Esophagus (tissue), 2 donors: ENCODE data around the gene CLNK. TPM values are rescaled to one million over a fixed set of nuclear protein-coding genes. Genes with fewer than 3 reads are reported as not detected.

Experiments used
- H3K27ac ChIP-seq, 2 donors: one replicate each; pipeline ENCODE4 v1.5.1; 2013; ENCODE audit warnings: low read depth in 2 of 2, mild to moderate bottlenecking in 2 of 2, inconsistent platforms in 1 of 2, low read length in 1 of 2, moderate library complexity in 1 of 2
- H3K27me3 ChIP-seq, 2 donors: one replicate each; pipeline ENCODE4 v1.6.1; 2013; ENCODE audit warnings: low read length in 2 of 2, control low read depth in 1 of 2, mild to moderate bottlenecking in 1 of 2; ENCODE audit not compliant: insufficient read depth in 2 of 2, control insufficient read depth in 1 of 2
- H3K36me3 ChIP-seq, 2 donors: one replicate each; pipeline ENCODE4 v1.6.1; 2013; ENCODE audit warnings: low read length in 1 of 2; ENCODE audit not compliant: control insufficient read depth in 2 of 2, insufficient read depth in 2 of 2
- H3K4me1 ChIP-seq, 2 donors: one replicate each; pipeline ENCODE4 v1.6.1; 2013; ENCODE audit warnings: low read length in 1 of 2; ENCODE audit not compliant: control insufficient read depth in 2 of 2, insufficient read depth in 2 of 2
- H3K4me3 ChIP-seq, 2 donors: one replicate each; pipeline ENCODE4 v1.5.1; 2013; ENCODE audit warnings: low read length in 2 of 2, mild to moderate bottlenecking in 2 of 2, low read depth in 1 of 2, moderate library complexity in 1 of 2
- H3K9me3 ChIP-seq, 2 donors: one replicate each; pipeline ENCODE4 v1.6.1; 2013; ENCODE audit warnings: mild to moderate bottlenecking in 2 of 2, low read depth in 1 of 2, low read length in 1 of 2, moderate library complexity in 1 of 2; ENCODE audit not compliant: control insufficient read depth in 2 of 2, insufficient read depth in 1 of 2
- WGBS, 2 donors: extraction: QIAGEN DNeasy Blood & Tissue Kit; methylation state at CpG; one replicate each; pipeline ENCODE4 v1.1.7; 2013; 5-methylcytosine and 5-hydroxymethylcytosine counted together
- polyA plus RNA-seq, 2 donors: library from polyadenylated mRNA; stranded (reverse); fragments of 200-250 nt; gene quantifications; one replicate each; pipeline ENCODE4 v1.2.3, GENCODE V29; 2013
- donor health status: healthy with polysubstance abuse.
- donor health status: Bipolar disorder and iron deficiency.

The CLNK gene
- polyA plus RNA-seq, 2 donors = 0.05 TPM; not detected in 1

DNA sequence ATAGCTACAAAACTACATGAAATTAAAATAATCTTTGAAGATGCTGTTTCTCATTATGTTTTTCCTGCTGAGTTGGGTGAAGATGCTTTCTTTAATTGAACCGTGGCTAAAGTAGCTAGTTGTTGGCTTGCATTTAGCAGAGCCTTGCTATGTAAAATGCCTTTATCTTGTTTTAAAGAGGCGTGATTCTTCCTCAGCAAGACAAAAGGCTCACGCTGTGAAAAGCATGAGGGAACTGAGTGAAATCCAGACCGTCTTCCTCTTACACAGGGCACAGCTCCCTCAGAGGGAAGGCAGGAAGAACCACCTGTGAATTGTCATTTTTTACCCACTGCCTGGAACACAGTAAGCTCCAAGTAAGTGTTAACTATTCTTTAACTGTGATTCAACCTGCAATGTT is 188.4 kb downstream of the CLNK start:
- H3K36me3 ChIP-seq = no peaks in the 10 kb centered on the region
- 51 to 54% methylated on average over 4 of the region's 4 CpGs for WGBS, 2 donors
- no peak overlapping the region for H3K4me3 ChIP-seq
- H3K9me3 ChIP-seq = no peaks in the 10 kb centered on the region
- H3K4me1 ChIP-seq = no peaks in the 10 kb centered on the region
- no peaks in the 10 kb centered on the region for H3K27me3 ChIP-seq
- no peak overlapping the region for H3K27ac ChIP-seq

DNA sequence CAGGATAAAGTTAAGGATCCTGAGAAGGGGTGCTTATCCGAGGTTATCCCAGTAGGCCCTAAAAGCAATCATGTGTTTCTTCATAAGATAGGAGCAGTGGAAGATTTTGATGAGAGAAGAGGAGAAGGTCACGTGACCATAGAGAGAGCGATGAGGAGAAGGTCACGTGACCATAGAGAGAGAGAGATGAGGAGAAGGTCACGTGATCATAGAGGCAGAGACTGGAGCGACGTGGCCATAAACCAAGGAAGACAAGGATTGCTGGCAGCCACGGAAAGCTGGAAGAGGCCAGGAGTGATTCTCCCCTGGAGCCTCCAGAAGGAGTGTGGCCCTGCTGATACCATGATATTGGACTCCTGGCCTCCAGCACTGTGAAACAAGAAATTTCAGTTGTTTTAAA is 188.9 kb downstream of the CLNK start:
- Histone ChIP-seq H3K27ac (no peak overlapping the region), H3K36me3 (no peaks in the 10 kb centered on the region), H3K4me1 (no peaks in the 10 kb centered on the region), H3K9me3 (no peaks in the 10 kb centered on the region), H3K27me3 (no peaks in the 10 kb centered on the region), H3K4me3 (no peak overlapping the region)
- 70% methylated on average over 8 of the region's 8 CpGs for WGBS, 2 donors

DNA sequence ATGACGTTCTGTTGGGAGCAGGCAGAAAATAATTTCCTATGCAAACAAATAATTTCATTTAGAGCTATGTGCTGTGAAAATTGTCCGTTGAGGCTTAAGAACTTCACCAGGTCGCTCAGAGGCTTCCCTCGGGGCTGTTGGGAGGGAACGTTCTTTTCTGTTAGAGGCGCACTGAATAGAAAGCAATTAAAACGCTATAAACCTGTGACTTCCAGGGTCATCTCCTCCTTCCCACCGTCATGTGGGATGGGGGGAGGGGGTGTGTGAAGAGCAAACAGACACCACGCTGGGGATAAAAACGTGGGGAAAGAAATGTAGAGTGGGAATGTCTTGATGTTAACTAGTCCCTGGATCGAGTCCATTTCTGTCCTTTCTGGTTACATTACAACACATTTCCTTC is 192.1 kb downstream of the CLNK start:
- Histone ChIP-seq H3K36me3 (no peaks in the 10 kb centered on the region), H3K4me3 (no peak overlapping the region), H3K9me3 (no peaks in the 10 kb centered on the region), H3K4me1 (no peaks in the 10 kb centered on the region), H3K27me3 (no peaks in the 10 kb centered on the region), H3K27ac (no peak overlapping the region)
- WGBS, 2 donors = 40 to 44% methylated on average over 11 of the region's 11 CpGs

DNA sequence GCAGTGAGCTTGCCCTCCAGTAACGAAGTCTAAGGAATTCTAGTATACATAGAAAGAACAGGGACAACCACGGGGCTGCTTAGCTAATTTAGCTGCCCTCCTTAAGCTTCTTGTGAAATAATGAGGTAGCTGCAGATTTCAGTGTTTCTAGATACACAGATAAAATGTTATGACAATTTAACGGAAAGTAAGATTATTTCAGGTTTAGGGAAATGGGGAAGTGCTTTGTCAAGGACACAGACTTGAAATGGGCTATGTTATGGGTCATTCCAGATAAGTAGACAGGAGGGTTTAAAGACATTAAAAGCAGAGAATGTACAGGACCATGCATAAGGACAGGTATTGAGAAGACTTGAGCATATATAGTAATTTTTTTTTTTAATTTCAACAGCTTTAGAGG is 193.2 kb downstream of the CLNK start:
- no peak overlapping the region for H3K27ac ChIP-seq
- no peaks in the 10 kb centered on the region for H3K4me1 ChIP-seq
- no peaks in the 10 kb centered on the region for H3K36me3 ChIP-seq
- no peak overlapping the region for H3K4me3 ChIP-seq
- no peaks in the 10 kb centered on the region for H3K9me3 ChIP-seq
- no peaks in the 10 kb centered on the region for H3K27me3 ChIP-seq
- 76 to 80% methylated on average over 3 of the region's 3 CpGs for WGBS, 2 donors

DNA sequence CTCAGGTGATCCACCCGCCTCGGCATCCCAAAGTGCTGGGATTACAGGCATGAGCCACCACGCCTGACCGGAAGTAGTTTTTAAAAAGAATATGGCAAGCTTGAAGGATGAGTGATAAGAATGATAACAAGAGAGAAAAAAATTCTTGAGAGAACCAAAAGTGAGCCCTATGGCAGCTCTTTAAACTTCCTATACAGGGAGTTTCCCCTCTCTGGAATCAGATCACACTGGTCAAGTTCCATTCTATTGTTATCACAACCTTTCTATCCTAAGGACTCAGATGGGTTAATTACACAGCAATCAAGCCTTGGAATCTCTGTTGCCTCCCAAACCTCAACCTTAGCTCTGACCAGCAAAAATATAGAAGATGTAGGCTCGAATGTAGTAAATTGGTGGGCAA is 193.6 kb downstream of the CLNK start:
- Histone ChIP-seq H3K4me1 (no peaks in the 10 kb centered on the region), H3K36me3 (no peaks in the 10 kb centered on the region), H3K27me3 (no peaks in the 10 kb centered on the region), H3K9me3 (no peaks in the 10 kb centered on the region), H3K4me3 (no peak overlapping the region), H3K27ac (no peak overlapping the region)
- WGBS, 2 donors = 85 to 90% methylated on average over 5 of the region's 5 CpGs

DNA sequence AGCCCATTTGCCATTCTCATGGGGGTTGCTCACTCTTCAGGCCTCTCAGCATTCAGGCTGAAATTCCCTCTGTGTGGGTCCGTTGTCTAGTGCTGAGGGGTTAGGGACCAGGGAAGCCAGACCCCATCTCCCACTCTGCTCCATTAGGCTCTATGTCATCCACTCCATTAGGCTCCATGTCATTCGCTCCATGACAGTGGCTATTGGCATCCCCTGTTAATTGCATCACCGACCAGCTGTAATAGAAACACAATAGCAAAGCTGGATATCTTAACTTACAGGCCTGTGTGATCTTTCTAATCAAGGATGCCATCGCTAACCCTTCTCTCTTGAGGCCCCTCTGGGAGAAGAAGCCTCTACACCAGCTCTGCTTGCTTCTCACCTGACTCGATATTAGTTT is 201.7 kb downstream of the CLNK start:
- Histone ChIP-seq H3K4me1 (no peaks in the 10 kb centered on the region), H3K27ac (no peak overlapping the region), H3K4me3 (no peak overlapping the region), H3K36me3 (no peaks in the 10 kb centered on the region), H3K9me3 (no peaks in the 10 kb centered on the region), H3K27me3 (no peaks in the 10 kb centered on the region)
- 70 to 72% methylated on average over 5 of the region's 5 CpGs for WGBS, 2 donors

DNA sequence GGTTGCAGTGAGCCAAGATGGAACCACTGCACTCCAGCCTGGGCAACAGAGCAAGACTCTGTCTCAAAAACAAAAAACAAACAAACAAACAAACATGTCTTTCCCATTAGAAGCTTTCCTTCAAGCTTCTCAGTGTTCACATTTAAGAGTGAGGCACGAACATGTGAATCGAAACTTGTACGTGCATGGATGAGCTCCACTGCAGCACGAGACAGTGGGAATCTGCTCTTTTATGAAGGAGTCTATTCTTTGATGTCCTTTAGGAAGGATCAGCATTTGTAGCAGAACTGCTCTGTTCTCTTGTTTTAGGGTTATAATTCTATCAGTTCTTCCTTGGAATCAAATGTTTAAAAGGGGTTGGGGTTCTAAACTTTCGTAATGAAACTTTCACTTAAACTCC is 204.0 kb downstream of the CLNK start:
- H3K9me3 ChIP-seq = no peaks in the 10 kb centered on the region
- no peak overlapping the region for H3K4me3 ChIP-seq
- 84 to 89% methylated on average over 5 of the region's 5 CpGs for WGBS, 2 donors

DNA sequence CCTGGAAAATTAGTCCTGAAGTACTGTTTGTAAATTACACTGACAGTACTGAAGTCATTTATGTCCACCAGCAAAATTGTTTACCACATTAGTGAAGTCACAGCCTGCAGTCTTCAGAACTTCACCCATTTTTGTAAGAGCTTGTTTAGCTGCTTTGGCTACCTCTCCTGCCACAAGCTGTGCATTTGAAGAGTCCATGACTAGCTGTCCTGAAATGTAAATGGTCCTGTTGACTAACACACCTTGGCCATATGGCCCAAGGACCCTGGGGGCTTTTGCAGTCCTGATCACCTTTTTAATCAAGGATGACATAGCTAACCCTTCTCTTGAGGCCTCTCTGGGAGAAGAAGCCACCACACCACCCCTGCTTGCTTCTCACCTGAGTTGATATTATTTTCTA is 205.9 kb downstream of the CLNK start:
- H3K9me3 ChIP-seq = no peaks in the 10 kb centered on the region
- H3K27me3 ChIP-seq = no peaks in the 10 kb centered on the region
- no peaks in the 10 kb centered on the region for H3K36me3 ChIP-seq
- no peaks in the 10 kb centered on the region for H3K4me1 ChIP-seq
- H3K27ac ChIP-seq = no peak overlapping the region
- no peak overlapping the region for H3K4me3 ChIP-seq

More for the DNA sequence above, 204.0 kb downstream of the CLNK start:
- Histone ChIP-seq H3K4me1 (no peaks in the 10 kb centered on the region), H3K36me3 (no peaks in the 10 kb centered on the region), H3K27ac (no peak overlapping the region), H3K27me3 (no peaks in the 10 kb centered on the region)

DNA sequence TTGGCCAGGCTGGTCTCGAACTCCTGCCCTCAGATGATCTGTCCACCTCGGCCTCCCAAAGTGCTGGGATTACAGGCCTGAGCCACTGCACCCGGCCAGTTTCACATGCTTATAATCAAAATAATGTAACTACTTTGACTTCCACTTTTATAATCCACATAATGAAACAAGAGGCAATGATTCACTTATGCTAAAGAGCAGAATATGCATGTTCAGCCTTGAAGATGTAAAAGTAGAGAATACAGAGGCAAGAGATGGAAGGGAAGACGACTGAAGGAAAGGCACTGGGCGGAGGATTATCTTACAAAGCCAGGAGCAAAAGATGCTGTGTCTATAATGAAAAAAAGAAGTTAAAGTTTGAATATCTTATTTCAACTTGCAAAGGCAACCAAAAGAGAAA is 214.1 kb downstream of the CLNK start:
- no peak overlapping the region for H3K4me3 ChIP-seq
- H3K9me3 ChIP-seq = no peaks in the 10 kb centered on the region
- no peak overlapping the region for H3K27ac ChIP-seq
- H3K36me3 ChIP-seq = no peaks in the 10 kb centered on the region
- 82% methylated on average over 5 of the region's 5 CpGs for WGBS, 2 donors
- no peaks in the 10 kb centered on the region for H3K4me1 ChIP-seq
- H3K27me3 ChIP-seq = no peaks in the 10 kb centered on the region

DNA sequence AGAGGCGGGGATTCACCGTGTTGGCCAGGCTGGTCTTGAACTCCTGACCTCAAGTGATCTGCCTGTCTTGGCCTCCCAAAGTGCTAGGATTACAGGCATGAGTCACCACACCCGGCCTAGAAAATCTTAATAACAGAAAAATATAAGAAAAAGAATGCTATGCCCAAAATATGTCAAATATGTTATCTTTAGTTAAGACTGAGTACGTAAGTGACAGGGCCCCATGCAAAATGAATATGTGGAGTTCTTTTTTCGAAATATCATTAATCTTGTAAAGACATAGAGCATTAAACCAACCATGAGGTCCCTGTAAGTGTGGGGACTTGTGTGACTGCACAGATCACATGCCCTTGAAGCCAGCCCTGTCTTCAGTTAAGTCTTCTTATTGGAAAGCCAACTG is 218.4 kb downstream of the CLNK start:
- Histone ChIP-seq H3K36me3 (no peaks in the 10 kb centered on the region), H3K27ac (no peak overlapping the region)
- WGBS, 2 donors = 79 to 81% methylated on average over 5 of the region's 5 CpGs

More for the DNA sequence above, 218.4 kb downstream of the CLNK start:
- Histone ChIP-seq H3K9me3 (peaks cover 0 to 6% of the 10 kb centered on the region in 2 donors), H3K4me3 (no peak overlapping the region), H3K4me1 (peaks cover 0 to 2% of the 10 kb centered on the region in 2 donors), H3K27me3 (peaks cover 0 to 2% of the 10 kb centered on the region in 2 donors)
